RWPE2 (cell line): ENCODE results near the gene TRPM1.

Experiments
- ATAC-seq: fragments of 200-7000 bp; cut with Tn5 transposase; 3 replicates; pipeline ENCODE4 v1.9.1; 2021; ENCODE audit warnings: low read depth
- DNase-seq: peaks from one replicate; pipeline ENCODE4 v3.0.0-alpha.2; 2020; ENCODE audit warnings: low spot score
- H3K27ac ChIP-seq: fragments of 450-650 bp; 2 replicates; pipeline ENCODE4 v1.5.1; 2017; ENCODE audit warnings: mild to moderate bottlenecking; ENCODE audit not compliant: poor library complexity, severe bottlenecking
- H3K27me3 ChIP-seq: fragments of 250-450 bp; sonication (Bioruptor Pico); 2 replicates; pipeline ENCODE4 v1.5.1; 2021; ENCODE audit warnings: mild to moderate bottlenecking, moderate library complexity; ENCODE audit not compliant: insufficient read depth, poor library complexity, severe bottlenecking
- H3K36me3 ChIP-seq: fragments of 250-450 bp; sonication (Bioruptor Pico); 2 replicates; pipeline ENCODE4 v1.5.1; 2020; ENCODE audit warnings: low read depth, mild to moderate bottlenecking, moderate library complexity
- H3K4me1 ChIP-seq: fragments of 250-450 bp; sonication (Bioruptor Pico); 2 replicates; pipeline ENCODE4 v1.5.1; 2021; ENCODE audit warnings: mild to moderate bottlenecking, moderate library complexity; ENCODE audit not compliant: insufficient read depth, poor library complexity, severe bottlenecking
- H3K4me3 ChIP-seq: fragments of 250-450 bp; sonication (Bioruptor Pico); 2 replicates; pipeline ENCODE4 v1.5.1; 2021; ENCODE audit warnings: mild to moderate bottlenecking, moderate library complexity; ENCODE audit not compliant: severe bottlenecking
- H3K9me3 ChIP-seq: fragments of 250-450 bp; sonication (Bioruptor Pico); 2 replicates; pipeline ENCODE4 v1.5.1; 2021; ENCODE audit warnings: mild to moderate bottlenecking, moderate library complexity; ENCODE audit not compliant: severe bottlenecking
- CTCF ChIP-seq: fragments of 450-650 bp; IDR thresholded peaks from one replicate; pipeline ENCODE4 v1.5.1; 2017; ENCODE audit warnings: mild to moderate bottlenecking, moderate library complexity; ENCODE audit not compliant: poor library complexity, severe bottlenecking

Gene TRPM1

GRCh38 chr15:31020542-31020941, 81.0 kb downstream of the TRPM1 start:
- ATAC-seq (no peak), DNase-seq (no peak)

GRCh38 chr15:31019986-31020385, 81.5 kb downstream of the TRPM1 start:
- H3K4me1 ChIP-seq = peaks cover 33% of the 10 kb centered on the region
- TF ChIP-seq CTCF = no peak
- H3K4me3 ChIP-seq = no peak overlapping the region
- no peak overlapping the region for H3K27ac ChIP-seq
- no peaks in the 10 kb centered on the region for H3K36me3 ChIP-seq
- H3K27me3 ChIP-seq = no peaks in the 10 kb centered on the region
- DNase-seq (no peak), ATAC-seq (no peak)
- H3K9me3 ChIP-seq = no peaks in the 10 kb centered on the region

More at GRCh38 chr15:31020542-31020941, 81.0 kb downstream of the TRPM1 start:
- no peaks in the 10 kb centered on the region for H3K9me3 ChIP-seq
- no peaks in the 10 kb centered on the region for H3K27me3 ChIP-seq
- H3K4me3 ChIP-seq = no peak overlapping the region
- no peaks in the 10 kb centered on the region for H3K36me3 ChIP-seq
- no peak for TF ChIP-seq CTCF
- H3K27ac ChIP-seq = no peak overlapping the region
- H3K4me1 ChIP-seq = peaks cover 35% of the 10 kb centered on the region

GRCh38 chr15:31017311-31017710, 84.2 kb downstream of the TRPM1 start:
- DNase-seq (no peak), ATAC-seq (no peak)
- H3K4me3 ChIP-seq = no peak overlapping the region
- H3K27ac ChIP-seq = peak overlapping the region; percentile 1
- no peak for TF ChIP-seq CTCF
- H3K9me3 ChIP-seq = peaks cover 4% of the 10 kb centered on the region
- H3K27me3 ChIP-seq = no peaks in the 10 kb centered on the region
- H3K4me1 ChIP-seq = peaks cover 8% of the 10 kb centered on the region
- no peaks in the 10 kb centered on the region for H3K36me3 ChIP-seq

- peak overlapping the region; percentile 1 for H3K27ac ChIP-seq
Measured at GRCh38 chr15:31016446-31016915, 85.0 kb downstream of the TRPM1 start.

More at GRCh38 chr15:31016446-31016915, 85.0 kb downstream of the TRPM1 start:
- Histone ChIP-seq H3K27me3 (no peaks in the 10 kb centered on the region), H3K4me1 (peaks cover 8% of the 10 kb centered on the region), H3K4me3 (no peak overlapping the region), H3K9me3 (peaks cover 10% of the 10 kb centered on the region), H3K36me3 (no peaks in the 10 kb centered on the region)
- ATAC-seq (peak; percentile 84), DNase-seq (no peak)
- no peak for TF ChIP-seq CTCF
